Measurements from ENCODE around the gene COL8A1.
A peak's percentile ranks its signal among the peaks of the same experiment; 100 is the strongest.

COL8A1 gene

GRCh38 chr3:99842826-99843589 is 204.6 kb downstream of the COL8A1 start:
- no peak overlapping the region for H3K27ac ChIP-seq (ENCODE audit: low read depth, low read length)
- no peak overlapping the region for H3K23ac ChIP-seq (ENCODE audit: low read length)
- H4K8ac ChIP-seq (ENCODE audit: low read depth, low read length) = no peak overlapping the region
- no peak overlapping the region for H2AK5ac ChIP-seq (ENCODE audit: low read length)
- H3K79me1 ChIP-seq (ENCODE audit: low read length) = no peaks in the 10 kb centered on the region
- no peak overlapping the region for H3K18ac ChIP-seq (ENCODE audit: low read length)
- no peak overlapping the region for H2BK5ac ChIP-seq (ENCODE audit: low read depth, low read length, poor library complexity)
- peak in 1 of 2 donors; percentile 58 for DNase-seq
- H3K4me1 ChIP-seq (ENCODE audit: control insufficient read depth in 1 of 2, insufficient read depth in 2 of 2, low read length in 2 of 2) = no peaks in the 10 kb centered on the region
- no CpG with 5 or more reads among the region's 2 CpGs for WGBS (ENCODE audit: extremely low coverage, insufficient coverage, insufficient read length)
- no peak overlapping the region for H4K91ac ChIP-seq (ENCODE audit: low read depth, low read length)
- no peak overlapping the region for H3K4ac ChIP-seq (ENCODE audit: low read depth, low read length)
- H3K9ac ChIP-seq (ENCODE audit: low read length) = no peak overlapping the region
- no peak overlapping the region for H3K4me3 ChIP-seq (ENCODE audit: low read depth, low read length)
- H3K4me2 ChIP-seq (ENCODE audit: low read length) = no peak overlapping the region
- H2BK12ac ChIP-seq (ENCODE audit: low read length) = no peak overlapping the region
- no peak overlapping the region for H3K14ac ChIP-seq (ENCODE audit: low read length)
- no peaks in the 10 kb centered on the region for H3K9me3 ChIP-seq (ENCODE audit: insufficient read depth, low read depth, low read length)
- no peak overlapping the region for H2BK120ac ChIP-seq (ENCODE audit: insufficient read depth, low read length, poor library complexity)
- H3K27me3 ChIP-seq (ENCODE audit: insufficient read depth, low read length) = no peaks in the 10 kb centered on the region
- H3K36me3 ChIP-seq (ENCODE audit: control insufficient read depth in 1 of 2, insufficient read depth in 2 of 2, low read length in 2 of 2) = no peaks in the 10 kb centered on the region
- no peak overlapping the region for H2AFZ ChIP-seq (ENCODE audit: insufficient read depth, low read length, poor library complexity)
- H4K12ac ChIP-seq (ENCODE audit: low read depth, low read length) = no peak overlapping the region
- H3K79me2 ChIP-seq (ENCODE audit: control insufficient read depth, insufficient read depth, low read length, poor library complexity) = no peaks in the 10 kb centered on the region

- no CpG with 5 or more reads among the region's 10 CpGs for WGBS (ENCODE audit: extremely low coverage, insufficient coverage, insufficient read length)
- H3K4me3 ChIP-seq (ENCODE audit: low read depth, low read length) = no peak overlapping the region
- no peak overlapping the region for H3K4me2 ChIP-seq (ENCODE audit: low read length)
- H2BK5ac ChIP-seq (ENCODE audit: low read depth, low read length, poor library complexity) = no peak overlapping the region
- no peak overlapping the region for H2BK12ac ChIP-seq (ENCODE audit: low read length)
- no peak for DNase-seq
- no peaks in the 10 kb centered on the region for H3K9me3 ChIP-seq (ENCODE audit: insufficient read depth, low read depth, low read length)
- H3K9ac ChIP-seq (ENCODE audit: low read length) = no peak overlapping the region
- no peak overlapping the region for H3K4ac ChIP-seq (ENCODE audit: low read depth, low read length)
- no peak overlapping the region for H4K91ac ChIP-seq (ENCODE audit: low read depth, low read length)
- H3K4me1 ChIP-seq (ENCODE audit: control insufficient read depth in 1 of 2, insufficient read depth in 2 of 2, low read length in 2 of 2) = no peaks in the 10 kb centered on the region
- no peaks in the 10 kb centered on the region for H3K27me3 ChIP-seq (ENCODE audit: insufficient read depth, low read length)
- no peak overlapping the region for H3K18ac ChIP-seq (ENCODE audit: low read length)
- no peak overlapping the region for H3K23ac ChIP-seq (ENCODE audit: low read length)
- no peak overlapping the region for H4K12ac ChIP-seq (ENCODE audit: low read depth, low read length)
- no peak overlapping the region for H3K14ac ChIP-seq (ENCODE audit: low read length)
- no peak overlapping the region for H2AFZ ChIP-seq (ENCODE audit: insufficient read depth, low read length, poor library complexity)
- H3K36me3 ChIP-seq (ENCODE audit: control insufficient read depth in 1 of 2, insufficient read depth in 2 of 2, low read length in 2 of 2) = peaks cover 1 to 5% of the 10 kb centered on the region in 2 experiments
- no peaks in the 10 kb centered on the region for H3K79me2 ChIP-seq (ENCODE audit: control insufficient read depth, insufficient read depth, low read length, poor library complexity)
- no peak overlapping the region for H2AK5ac ChIP-seq (ENCODE audit: low read length)
- no peak overlapping the region for H2BK120ac ChIP-seq (ENCODE audit: insufficient read depth, low read length, poor library complexity)
- H4K8ac ChIP-seq (ENCODE audit: low read depth, low read length) = no peak overlapping the region
- H3K27ac ChIP-seq (ENCODE audit: low read depth, low read length) = no peak overlapping the region
- no peaks in the 10 kb centered on the region for H3K79me1 ChIP-seq (ENCODE audit: low read length)
Measured at GRCh38 chr3:99843590-99844258, 205.3 kb downstream of the COL8A1 start.

- no peak overlapping the region for H3K4me2 ChIP-seq (ENCODE audit: low read length)
- no peak overlapping the region for H2BK5ac ChIP-seq (ENCODE audit: low read depth, low read length, poor library complexity)
- no peak overlapping the region for H3K4me3 ChIP-seq (ENCODE audit: low read depth, low read length)
Measured at GRCh38 chr3:99845331-99845730, 206.9 kb downstream of the COL8A1 start.

DNA sequence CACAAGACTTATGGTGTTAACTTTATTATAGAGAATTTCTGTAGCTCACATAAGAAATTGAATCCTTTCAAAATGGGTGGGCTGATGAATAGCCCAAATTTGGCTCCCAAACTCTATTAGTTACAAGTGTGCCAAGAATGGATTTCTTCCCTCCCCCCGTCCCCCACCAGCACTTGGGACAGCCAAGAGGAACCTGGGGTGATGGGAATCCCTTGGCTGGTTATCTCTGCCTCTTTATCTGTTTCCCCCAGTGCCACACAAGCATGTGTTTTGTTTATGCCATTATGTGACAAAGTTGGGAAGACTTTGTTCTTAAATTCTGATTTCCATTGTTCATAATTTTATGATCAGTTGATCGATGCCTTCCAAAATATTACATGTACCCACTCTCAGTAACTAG is 207.6 kb downstream of the COL8A1 start:
- H3K14ac ChIP-seq (ENCODE audit: low read length) = no peak overlapping the region
- no peaks in the 10 kb centered on the region for H3K4me1 ChIP-seq (ENCODE audit: control insufficient read depth in 1 of 2, insufficient read depth in 2 of 2, low read length in 2 of 2)
- H3K36me3 ChIP-seq (ENCODE audit: control insufficient read depth in 1 of 2, insufficient read depth in 2 of 2, low read length in 2 of 2) = peaks cover 3 to 11% of the 10 kb centered on the region in 2 experiments
- no peak overlapping the region for H3K4ac ChIP-seq (ENCODE audit: low read depth, low read length)
- no CpG with 5 or more reads among the region's 2 CpGs for WGBS (ENCODE audit: extremely low coverage, insufficient coverage, insufficient read length)
- H3K79me1 ChIP-seq (ENCODE audit: low read length) = no peaks in the 10 kb centered on the region
- H3K27me3 ChIP-seq (ENCODE audit: insufficient read depth, low read length) = no peaks in the 10 kb centered on the region
- no peak overlapping the region for H2BK12ac ChIP-seq (ENCODE audit: low read length)
- H3K79me2 ChIP-seq (ENCODE audit: control insufficient read depth, insufficient read depth, low read length, poor library complexity) = no peaks in the 10 kb centered on the region
- H2AFZ ChIP-seq (ENCODE audit: insufficient read depth, low read length, poor library complexity) = no peak overlapping the region
- no peak overlapping the region for H3K18ac ChIP-seq (ENCODE audit: low read length)
- H3K23ac ChIP-seq (ENCODE audit: low read length) = no peak overlapping the region
- H4K8ac ChIP-seq (ENCODE audit: low read depth, low read length) = no peak overlapping the region
- no peak overlapping the region for H3K27ac ChIP-seq (ENCODE audit: low read depth, low read length)
- H3K4me3 ChIP-seq (ENCODE audit: low read depth, low read length) = no peak overlapping the region
- no peak overlapping the region for H4K12ac ChIP-seq (ENCODE audit: low read depth, low read length)
- H3K9me3 ChIP-seq (ENCODE audit: insufficient read depth, low read depth, low read length) = no peaks in the 10 kb centered on the region
- H3K9ac ChIP-seq (ENCODE audit: low read length) = no peak overlapping the region
- no peak for DNase-seq
- H2BK5ac ChIP-seq (ENCODE audit: low read depth, low read length, poor library complexity) = no peak overlapping the region
- H4K91ac ChIP-seq (ENCODE audit: low read depth, low read length) = no peak overlapping the region
- H2BK120ac ChIP-seq (ENCODE audit: insufficient read depth, low read length, poor library complexity) = no peak overlapping the region
- no peak overlapping the region for H3K4me2 ChIP-seq (ENCODE audit: low read length)
- H2AK5ac ChIP-seq (ENCODE audit: low read length) = no peak overlapping the region

More at GRCh38 chr3:99845331-99845730, 206.9 kb downstream of the COL8A1 start:
- DNase-seq = no peak
- Histone ChIP-seq H3K4me1 (ENCODE audit: control insufficient read depth in 1 of 2, insufficient read depth in 2 of 2, low read length in 2 of 2) (no peaks in the 10 kb centered on the region), H3K14ac (ENCODE audit: low read length) (no peak overlapping the region), H3K79me2 (ENCODE audit: control insufficient read depth, insufficient read depth, low read length, poor library complexity) (no peaks in the 10 kb centered on the region), H2AFZ (ENCODE audit: insufficient read depth, low read length, poor library complexity) (no peak overlapping the region), H3K27ac (ENCODE audit: low read depth, low read length) (no peak overlapping the region), H3K4ac (ENCODE audit: low read depth, low read length) (no peak overlapping the region), H3K79me1 (ENCODE audit: low read length) (no peaks in the 10 kb centered on the region), H2AK5ac (ENCODE audit: low read length) (no peak overlapping the region), H3K23ac (ENCODE audit: low read length) (no peak overlapping the region), H2BK12ac (ENCODE audit: low read length) (no peak overlapping the region), H3K27me3 (ENCODE audit: insufficient read depth, low read length) (no peaks in the 10 kb centered on the region), H3K18ac (ENCODE audit: low read length) (no peak overlapping the region), H4K12ac (ENCODE audit: low read depth, low read length) (no peak overlapping the region), H3K9me3 (ENCODE audit: insufficient read depth, low read depth, low read length) (no peaks in the 10 kb centered on the region), H3K36me3 (ENCODE audit: control insufficient read depth in 1 of 2, insufficient read depth in 2 of 2, low read length in 2 of 2) (peaks cover 2 to 8% of the 10 kb centered on the region in 2 experiments), H2BK120ac (ENCODE audit: insufficient read depth, low read length, poor library complexity) (no peak overlapping the region), H4K91ac (ENCODE audit: low read depth, low read length) (no peak overlapping the region), H3K9ac (ENCODE audit: low read length) (no peak overlapping the region), H4K8ac (ENCODE audit: low read depth, low read length) (no peak overlapping the region)
- WGBS (ENCODE audit: extremely low coverage, insufficient coverage, insufficient read length) = 100% methylated on average over 1 of the region's 4 CpGs
